HCT116 (cell line): ENCODE data around the gene CCNK.

Source experiments
- CEBPB ChIP-seq: IDR thresholded peaks from 2 replicates; pipeline ENCODE4 v1.6.1; 2012; ENCODE audit warnings: low read depth
- EZH2 ChIP-seq: fragments of 200-600 bp; sonication (generic); IDR thresholded peaks from 2 replicates; pipeline ENCODE4 v1.6.1; 2017; ENCODE audit warnings: antibody characterized with exemption, mixed run types
- POLR2AphosphoS5 ChIP-seq: IDR thresholded peaks from 2 replicates; pipeline ENCODE4 v1.6.1; 2011; ENCODE audit warnings: mild to moderate bottlenecking, low read depth, low read length, moderate library complexity
- RAD21 ChIP-seq: IDR thresholded peaks from 2 replicates; pipeline ENCODE4 v1.6.1; 2012; ENCODE audit warnings: low read depth, mild to moderate bottlenecking
- SRF ChIP-seq: IDR thresholded peaks from 2 replicates; pipeline ENCODE4 v1.6.1; 2012; ENCODE audit warnings: low read depth
- TCF7L2 ChIP-seq: IDR thresholded peaks from 2 replicates; pipeline ENCODE4 v1.7.0; 2011; ENCODE audit warnings: borderline replicate concordance, inconsistent platforms; ENCODE audit not compliant: insufficient read depth, insufficient read length; ENCODE audit errors: extremely low read depth
- YY1 ChIP-seq: IDR thresholded peaks from 2 replicates; pipeline ENCODE4 v1.6.1; 2011; ENCODE audit warnings: low read length, low read depth, moderate library complexity, mild to moderate bottlenecking; ENCODE audit not compliant: insufficient replicate concordance; ENCODE audit errors: extremely low read depth
- ZNF274 ChIP-seq: fragments of 200-500 bp; sonication (Bioruptor generic); IDR thresholded peaks from 2 replicates; pipeline ENCODE4 v1.6.1; 2014; ENCODE audit warnings: mild to moderate bottlenecking, low read depth, low read length, inconsistent platforms
- TF ChIP-seq, protein P1 (sequence below), 3 experiments: fragments of 200-600 bp in 1 of 3; sonication (generic) in 1 of 3; IDR thresholded peaks in 2 of 3; conservative IDR thresholded peaks in 1 of 3; 2 replicates each; pipeline ENCODE4 v1.5.1; 2012 to 2017; ENCODE audit warnings: low read depth in 2 of 3, low read length in 2 of 3, antibody characterized with exemption in 1 of 3, borderline replicate concordance in 1 of 3, control low read depth in 1 of 3, mild to moderate bottlenecking in 1 of 3, mixed read lengths in 1 of 3, mixed run types in 1 of 3, moderate library complexity in 1 of 3; ENCODE audit not compliant: insufficient read depth in 1 of 3

DNA sequence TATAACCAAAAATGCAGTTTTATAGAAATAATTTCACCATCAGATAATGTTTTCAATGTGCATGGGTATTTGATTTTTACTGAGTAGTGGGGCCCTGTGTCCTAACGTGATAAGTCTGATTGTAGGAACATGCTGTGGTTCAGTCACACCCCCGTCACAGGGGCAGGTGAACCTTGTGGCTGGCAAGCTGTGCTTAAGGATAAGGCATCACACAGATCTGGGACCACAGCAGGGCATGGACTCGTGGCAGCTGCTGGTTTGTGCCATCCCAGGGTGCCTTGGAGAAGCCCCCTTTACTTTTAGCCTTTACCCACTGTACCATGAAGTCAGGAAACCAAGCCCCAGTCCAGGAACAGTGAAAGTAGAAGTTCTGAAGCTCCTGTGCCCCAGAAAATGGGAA is 16.7 kb downstream of the CCNK start:
- no peak for TF ChIP-seq EZH2
- no peak for TF ChIP-seq YY1
- TF ChIP-seq TCF7L2: no peak
- no peak for TF ChIP-seq SRF
- TF ChIP-seq, protein P1, sequence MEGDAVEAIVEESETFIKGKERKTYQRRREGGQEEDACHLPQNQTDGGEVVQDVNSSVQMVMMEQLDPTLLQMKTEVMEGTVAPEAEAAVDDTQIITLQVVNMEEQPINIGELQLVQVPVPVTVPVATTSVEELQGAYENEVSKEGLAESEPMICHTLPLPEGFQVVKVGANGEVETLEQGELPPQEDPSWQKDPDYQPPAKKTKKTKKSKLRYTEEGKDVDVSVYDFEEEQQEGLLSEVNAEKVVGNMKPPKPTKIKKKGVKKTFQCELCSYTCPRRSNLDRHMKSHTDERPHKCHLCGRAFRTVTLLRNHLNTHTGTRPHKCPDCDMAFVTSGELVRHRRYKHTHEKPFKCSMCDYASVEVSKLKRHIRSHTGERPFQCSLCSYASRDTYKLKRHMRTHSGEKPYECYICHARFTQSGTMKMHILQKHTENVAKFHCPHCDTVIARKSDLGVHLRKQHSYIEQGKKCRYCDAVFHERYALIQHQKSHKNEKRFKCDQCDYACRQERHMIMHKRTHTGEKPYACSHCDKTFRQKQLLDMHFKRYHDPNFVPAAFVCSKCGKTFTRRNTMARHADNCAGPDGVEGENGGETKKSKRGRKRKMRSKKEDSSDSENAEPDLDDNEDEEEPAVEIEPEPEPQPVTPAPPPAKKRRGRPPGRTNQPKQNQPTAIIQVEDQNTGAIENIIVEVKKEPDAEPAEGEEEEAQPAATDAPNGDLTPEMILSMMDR (IDR thresholded peaks at IDR 0.05 in 2 of 3, conservative IDR thresholded peaks at IDR 0.05 in 1 of 3; ENCODE audit: borderline replicate concordance in 1 of 3, insufficient read depth in 1 of 3, low read depth in 2 of 3, low read length in 2 of 3): no peak
- no peak for TF ChIP-seq RAD21
- no peak for TF ChIP-seq CEBPB
- no peak for TF ChIP-seq ZNF274
- TF ChIP-seq POLR2AphosphoS5: no peak
